Measurements from ENCODE around the gene GFOD1. TPM values are rescaled to one million over a fixed set of nuclear protein-coding genes. Genes with fewer than 3 reads are reported as not detected.
A peak's percentile ranks its signal among the peaks of the same experiment; 100 is the strongest.

The GFOD1 gene
- total and polyA plus RNA-seq, 7 experiments from 2014 or later, result 0.24 to 10.8 (median 1.4) TPM; not detected in 1

- H3K36me3 Mint-ChIP-seq, result no peaks in the 10 kb centered on the region
- Histone ChIP-seq H3K36me3 (ENCODE audit: control insufficient read depth in 2 of 3, insufficient read depth in 3 of 3, low read length in 3 of 3) (no peaks in the 10 kb centered on the region), H3K4me3 (ENCODE audit: low read length) (no peak overlapping the region), H3K27me3 (ENCODE audit: control insufficient read depth in 2 of 2, insufficient read depth in 2 of 2, low read length in 2 of 2) (no peaks in the 10 kb centered on the region), H3K4me1 (ENCODE audit: control insufficient read depth in 2 of 2, insufficient read depth in 2 of 2, low read length in 2 of 2) (peaks cover 0 to 13% of the 10 kb centered on the region in 2 donors), H3K27ac (ENCODE audit: low read depth, low read length) (no peak overlapping the region), H3K9me3 (ENCODE audit: control insufficient read depth in 2 of 3, low read length in 3 of 3) (no peaks in the 10 kb centered on the region)
- no peaks in the 10 kb centered on the region for H3K27me3 Mint-ChIP-seq
- no peaks in the 10 kb centered on the region for H3K9me3 Mint-ChIP-seq
- no peak for DNase-seq
- H3K27ac Mint-ChIP-seq, result peak overlapping the region in 5 of 9 donors; percentile 53 to 69 (median 56)
- ChIA-PET POLR2A (no interaction called here), CTCF (no interaction called here)
- peaks cover 9 to 27% (median 15%) of the 10 kb centered on the region in 7 donors for H3K4me1 Mint-ChIP-seq
- no peak for ATAC-seq
- H3K4me3 Mint-ChIP-seq, result no peak overlapping the region
- intact Hi-C loops (cut with micrococcal nuclease), result no loop called here
Measured at GRCh38 chr6:13528232-13528631, 40.8 kb upstream of the GFOD1 start.

- H3K9me3 Mint-ChIP-seq, result no peaks in the 10 kb centered on the region
- ATAC-seq (no peak), DNase-seq (no peak)
- POLR2A ChIA-PET, result no interaction called here
- intact Hi-C loops (cut with micrococcal nuclease), result no loop called here
- H3K27ac Mint-ChIP-seq, result peak overlapping the region in 5 of 9 donors; percentile 10 to 69 (median 55)
- Histone ChIP-seq H3K27ac (ENCODE audit: low read depth, low read length) (no peak overlapping the region), H3K4me1 (ENCODE audit: control insufficient read depth in 2 of 2, insufficient read depth in 2 of 2, low read length in 2 of 2) (peaks cover 0 to 13% of the 10 kb centered on the region in 2 donors), H3K27me3 (ENCODE audit: control insufficient read depth in 2 of 2, insufficient read depth in 2 of 2, low read length in 2 of 2) (no peaks in the 10 kb centered on the region), H3K36me3 (ENCODE audit: control insufficient read depth in 2 of 3, insufficient read depth in 3 of 3, low read length in 3 of 3) (no peaks in the 10 kb centered on the region), H3K4me3 (ENCODE audit: low read length) (no peak overlapping the region), H3K9me3 (ENCODE audit: control insufficient read depth in 2 of 3, low read length in 3 of 3) (no peaks in the 10 kb centered on the region)
- peaks cover 9 to 27% (median 15%) of the 10 kb centered on the region in 7 donors for H3K4me1 Mint-ChIP-seq
- H3K36me3 Mint-ChIP-seq, result no peaks in the 10 kb centered on the region
- CTCF ChIA-PET, result interaction anchor here (1.6 kb wide), 1 partner anchor 47 kb away, joined by 8 read pairs; the partner anchor contains the start of gene SIRT5
- no peak overlapping the region for H3K4me3 Mint-ChIP-seq
- no peaks in the 10 kb centered on the region for H3K27me3 Mint-ChIP-seq
Measured at GRCh38 chr6:13527671-13528056, 40.3 kb upstream of the GFOD1 start.

GRCh38 chr6:13526727-13527670, 39.6 kb upstream of the GFOD1 start:
- Histone ChIP-seq H3K4me1 (ENCODE audit: control insufficient read depth in 2 of 2, insufficient read depth in 2 of 2, low read length in 2 of 2) (peaks cover 0 to 13% of the 10 kb centered on the region in 2 donors), H3K36me3 (ENCODE audit: control insufficient read depth in 2 of 3, insufficient read depth in 3 of 3, low read length in 3 of 3) (no peaks in the 10 kb centered on the region), H3K27me3 (ENCODE audit: control insufficient read depth in 2 of 2, insufficient read depth in 2 of 2, low read length in 2 of 2) (no peaks in the 10 kb centered on the region), H3K9me3 (ENCODE audit: control insufficient read depth in 2 of 3, low read length in 3 of 3) (no peaks in the 10 kb centered on the region), H3K4me3 (ENCODE audit: low read length) (no peak overlapping the region), H3K27ac (ENCODE audit: low read depth, low read length) (no peak overlapping the region)
- no peaks in the 10 kb centered on the region for H3K9me3 Mint-ChIP-seq
- peaks cover 9 to 27% (median 15%) of the 10 kb centered on the region in 7 donors for H3K4me1 Mint-ChIP-seq
- POLR2A ChIA-PET, result interaction anchor here (0.7 to 1.2 kb wide), 4 partner anchors 11 to 88 kb away, joined by 3 to 6 read pairs (median 4); partner anchors contain the start of genes NOL7 and SIRT5
- peak overlapping the region; percentile 23 to 81 (median 56) for H3K27ac Mint-ChIP-seq
- CTCF ChIA-PET, result interaction anchor here (0.7 to 1.6 kb wide), 4 partner anchors 46 to 196 kb away, joined by 3 to 8 read pairs (median 3); partner anchors contain the start of gene SIRT5
- H3K36me3 Mint-ChIP-seq, result no peaks in the 10 kb centered on the region
- H3K27me3 Mint-ChIP-seq, result no peaks in the 10 kb centered on the region
- intact Hi-C loops (cut with micrococcal nuclease), result loop anchor here in 1 of 2 donors (1.0 kb wide), 3 partner anchors 40 to 73 kb away; partner anchors contain the start of genes GFOD1 and SIRT5
- ATAC-seq (peak; percentile 94), DNase-seq (peak in 7 of 9 donors; percentile 43 to 70 (median 54))
- H3K4me3 Mint-ChIP-seq, result peak overlapping the region in 7 of 10 donors; percentile 6 to 50 (median 29)

- intact Hi-C loops (cut with micrococcal nuclease), result loop anchor here in 1 of 2 donors (1.0 kb wide), 3 partner anchors 39 to 72 kb away; partner anchors contain the start of genes GFOD1 and SIRT5
- H3K36me3 Mint-ChIP-seq, result no peaks in the 10 kb centered on the region
- peaks cover 0 to under 1% (median 0%) of the 10 kb centered on the region in 5 donors for H3K27me3 Mint-ChIP-seq
- no peaks in the 10 kb centered on the region for H3K36me3 ChIP-seq (ENCODE audit: control insufficient read depth in 2 of 3, insufficient read depth in 3 of 3, low read length in 3 of 3)
- no peak overlapping the region for H3K4me3 ChIP-seq (ENCODE audit: low read length)
- ChIA-PET POLR2A (interaction anchor here (0.7 to 1.2 kb wide), 4 partner anchors 11 to 88 kb away, joined by 3 to 6 read pairs (median 4); partner anchors contain the start of genes NOL7 and SIRT5), CTCF (interaction anchor here (0.7 to 1.6 kb wide), 4 partner anchors 47 to 195 kb away, joined by 3 to 8 read pairs (median 3); partner anchors contain the start of gene SIRT5)
- peak overlapping the region in 6 of 10 donors; percentile 6 to 50 (median 28) for H3K4me3 Mint-ChIP-seq
- H3K9me3 Mint-ChIP-seq, result no peaks in the 10 kb centered on the region
- H3K4me1 ChIP-seq (ENCODE audit: control insufficient read depth in 2 of 2, insufficient read depth in 2 of 2, low read length in 2 of 2), result peaks cover 0 to 13% of the 10 kb centered on the region in 2 donors
- DNase-seq, result no peak
- no peaks in the 10 kb centered on the region for H3K27me3 ChIP-seq (ENCODE audit: control insufficient read depth in 2 of 2, insufficient read depth in 2 of 2, low read length in 2 of 2)
- peaks cover 9 to 27% (median 15%) of the 10 kb centered on the region in 7 donors for H3K4me1 Mint-ChIP-seq
- H3K27ac Mint-ChIP-seq, result peak overlapping the region in 8 of 9 donors; percentile 23 to 81 (median 58)
- H3K27ac ChIP-seq (ENCODE audit: low read depth, low read length), result no peak overlapping the region
- no peak for ATAC-seq
- H3K9me3 ChIP-seq (ENCODE audit: control insufficient read depth in 2 of 3, low read length in 3 of 3), result no peaks in the 10 kb centered on the region
Measured at GRCh38 chr6:13526357-13526726, 38.9 kb upstream of the GFOD1 start.

DNA sequence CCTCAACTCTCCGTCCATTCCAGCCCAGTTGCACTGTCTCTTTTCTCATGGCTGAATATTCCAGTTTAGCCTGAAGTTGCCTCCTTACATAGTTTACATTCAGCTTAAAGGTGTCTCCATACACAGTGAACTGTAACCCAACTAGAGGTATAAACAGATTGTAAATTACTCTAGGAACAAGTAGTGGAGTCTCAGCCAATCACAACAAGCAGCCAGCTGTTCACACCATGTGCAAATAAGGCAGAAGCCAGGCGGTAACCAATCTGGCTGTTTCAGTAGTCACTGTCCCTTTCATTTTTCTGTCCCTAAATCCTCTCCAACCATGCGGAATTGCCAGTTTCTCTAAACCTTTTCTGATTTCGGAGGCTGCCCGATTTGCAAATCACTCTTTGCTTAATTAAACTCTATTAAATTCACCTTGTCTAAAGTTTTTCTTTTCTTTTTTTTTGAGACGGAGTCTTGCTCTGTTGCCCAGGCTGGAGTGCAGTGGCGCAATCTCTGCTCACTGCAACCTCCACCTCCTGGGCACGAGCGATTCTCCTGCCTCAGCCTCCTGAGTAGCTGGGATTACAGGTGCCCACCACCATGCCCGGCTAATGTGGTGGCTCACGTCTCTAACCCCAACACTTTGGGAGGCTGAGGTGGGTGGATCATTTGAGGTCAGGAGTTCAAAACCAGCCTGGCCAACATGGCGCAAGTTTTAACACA, 37.6 kb upstream of the GFOD1 start:
- H3K36me3 ChIP-seq (ENCODE audit: control insufficient read depth in 2 of 3, insufficient read depth in 3 of 3, low read length in 3 of 3), result no peaks in the 10 kb centered on the region
- Mint-ChIP-seq H3K4me1 (peaks cover 9 to 27% (median 15%) of the 10 kb centered on the region in 7 donors), H3K4me3 (no peak overlapping the region), H3K36me3 (no peaks in the 10 kb centered on the region), H3K9me3 (no peaks in the 10 kb centered on the region), H3K27ac (peak overlapping the region in 5 of 9 donors; percentile 30 to 78 (median 43)), H3K27me3 (peaks cover 0 to 7% (median 0%) of the 10 kb centered on the region in 5 donors)
- peaks cover 0 to 13% of the 10 kb centered on the region in 2 donors for H3K4me1 ChIP-seq (ENCODE audit: control insufficient read depth in 2 of 2, insufficient read depth in 2 of 2, low read length in 2 of 2)
- H3K27ac ChIP-seq (ENCODE audit: low read depth, low read length), result no peak overlapping the region
- no peak for ATAC-seq
- CTCF ChIA-PET, result no interaction called here
- no peaks in the 10 kb centered on the region for H3K27me3 ChIP-seq (ENCODE audit: control insufficient read depth in 2 of 2, insufficient read depth in 2 of 2, low read length in 2 of 2)
- no peak for DNase-seq
- POLR2A ChIA-PET, result no interaction called here
- intact Hi-C loops (cut with micrococcal nuclease), result no loop called here
- H3K4me3 ChIP-seq (ENCODE audit: low read length), result no peak overlapping the region
- no peaks in the 10 kb centered on the region for H3K9me3 ChIP-seq (ENCODE audit: control insufficient read depth in 2 of 3, low read length in 3 of 3)
